Cardiac muscle cell (in vitro differentiated cells and primary cell): Measurements from ENCODE around the gene NOS1. TPM values are rescaled to one million over a fixed set of nuclear protein-coding genes. Genes with fewer than 3 reads are reported as not detected.
"Not testable (repeated sequence)": the region's sequence is repeated elsewhere in the genome, so short reads cannot be mapped to it uniquely, and the experiment has no call there.

Experiments
- DNase-seq, 2 donors: peaks; one replicate each; pipeline versions ENCODE4 v3.0.0 to v3.0.0-alpha.2; 2010 to 2017; ENCODE audit warnings: low read depth in 1 of 2, low spot score in 1 of 2
- H3K27ac ChIP-seq: fragments of 200-600 bp; sonication (generic); 2 replicates; pipeline ENCODE4 v1.5.1; 2016
- H3K27me3 ChIP-seq: fragments of 200-600 bp; sonication (generic); 2 replicates; pipeline ENCODE4 v1.6.0; 2016; ENCODE audit warnings: control low read depth
- H3K36me3 ChIP-seq: fragments of 200-600 bp; sonication (generic); 2 replicates; pipeline ENCODE4 v1.5.1; 2016; ENCODE audit warnings: control low read depth
- H3K4me1 ChIP-seq: fragments of 200-600 bp; sonication (generic); 2 replicates; pipeline ENCODE4 v1.8.1; 2017; ENCODE audit warnings: low read depth, mild to moderate bottlenecking, mixed run types
- H3K4me3 ChIP-seq: fragments of 200-600 bp; sonication (generic); 2 replicates; pipeline ENCODE4 v1.5.1; 2016; ENCODE audit warnings: mild to moderate bottlenecking
- H3K9me3 ChIP-seq: fragments of 200-600 bp; sonication (generic); 2 replicates; pipeline ENCODE4 v1.5.1; 2017; ENCODE audit warnings: low read depth, mild to moderate bottlenecking, control low read depth
- polyA plus RNA-seq: library from polyadenylated mRNA; unstranded; fragments of >200 nt; fragmentation: Nextera tagmentation; extraction: Ambion mirVana; gene quantifications from 2 replicates; pipeline ENCODE4 v1.2.1, GENCODE V29; 2016
- total RNA-seq: library from RNA; depleted of rRNA; stranded (reverse); fragments of >200 nt; gene quantifications from 2 replicates; pipeline ENCODE4 v1.2.3, GENCODE V29; 2016
- TF ChIP-seq, protein P1 (sequence below): IDR thresholded peaks from 2 replicates; pipeline ENCODE4 v1.5.1; 2012; ENCODE audit warnings: low read depth, mild to moderate bottlenecking, low read length

The NOS1 gene
- total and polyA plus RNA-seq, 2 experiments from 2014 or later = not detected

GRCh38 chr12:117202556-117202955, 158.9 kb downstream of the NOS1 start:
- no peaks in the 10 kb centered on the region for H3K4me1 ChIP-seq

DNA sequence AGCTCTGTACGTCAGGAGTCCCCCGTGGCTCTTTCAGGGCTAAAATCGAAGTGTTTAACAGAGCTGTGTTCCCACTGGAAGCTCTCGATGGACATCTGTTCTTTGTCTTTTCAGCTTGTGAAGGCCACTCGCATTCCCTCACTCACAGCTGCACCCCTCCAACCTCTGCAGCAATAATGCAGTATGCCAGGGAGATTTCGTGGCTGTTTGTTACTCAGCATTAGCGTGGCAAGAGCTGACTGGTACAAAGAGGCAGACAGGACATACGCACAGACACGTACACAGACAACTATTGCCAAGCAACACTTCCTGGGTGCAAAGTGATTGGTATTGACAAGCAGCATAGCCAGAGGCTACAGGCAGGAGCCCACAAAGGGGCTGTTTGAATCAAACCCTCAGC, 159.4 kb downstream of the NOS1 start:
- H3K9me3 ChIP-seq = no peaks in the 10 kb centered on the region
- no peaks in the 10 kb centered on the region for H3K27me3 ChIP-seq
- no peaks in the 10 kb centered on the region for H3K36me3 ChIP-seq
- DNase-seq = no peak
- H3K4me1 ChIP-seq = no peaks in the 10 kb centered on the region
- TF ChIP-seq, protein P1, sequence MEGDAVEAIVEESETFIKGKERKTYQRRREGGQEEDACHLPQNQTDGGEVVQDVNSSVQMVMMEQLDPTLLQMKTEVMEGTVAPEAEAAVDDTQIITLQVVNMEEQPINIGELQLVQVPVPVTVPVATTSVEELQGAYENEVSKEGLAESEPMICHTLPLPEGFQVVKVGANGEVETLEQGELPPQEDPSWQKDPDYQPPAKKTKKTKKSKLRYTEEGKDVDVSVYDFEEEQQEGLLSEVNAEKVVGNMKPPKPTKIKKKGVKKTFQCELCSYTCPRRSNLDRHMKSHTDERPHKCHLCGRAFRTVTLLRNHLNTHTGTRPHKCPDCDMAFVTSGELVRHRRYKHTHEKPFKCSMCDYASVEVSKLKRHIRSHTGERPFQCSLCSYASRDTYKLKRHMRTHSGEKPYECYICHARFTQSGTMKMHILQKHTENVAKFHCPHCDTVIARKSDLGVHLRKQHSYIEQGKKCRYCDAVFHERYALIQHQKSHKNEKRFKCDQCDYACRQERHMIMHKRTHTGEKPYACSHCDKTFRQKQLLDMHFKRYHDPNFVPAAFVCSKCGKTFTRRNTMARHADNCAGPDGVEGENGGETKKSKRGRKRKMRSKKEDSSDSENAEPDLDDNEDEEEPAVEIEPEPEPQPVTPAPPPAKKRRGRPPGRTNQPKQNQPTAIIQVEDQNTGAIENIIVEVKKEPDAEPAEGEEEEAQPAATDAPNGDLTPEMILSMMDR = no peak
- no peak overlapping the region for H3K27ac ChIP-seq
- no peak overlapping the region for H3K4me3 ChIP-seq

More at GRCh38 chr12:117202556-117202955, 158.9 kb downstream of the NOS1 start:
- Histone ChIP-seq H3K4me3 (no peak overlapping the region), H3K36me3 (no peaks in the 10 kb centered on the region), H3K27ac (no peak overlapping the region), H3K27me3 (no peaks in the 10 kb centered on the region), H3K9me3 (no peaks in the 10 kb centered on the region)
- TF ChIP-seq, protein P1 = no peak
- DNase-seq = no peak

DNA sequence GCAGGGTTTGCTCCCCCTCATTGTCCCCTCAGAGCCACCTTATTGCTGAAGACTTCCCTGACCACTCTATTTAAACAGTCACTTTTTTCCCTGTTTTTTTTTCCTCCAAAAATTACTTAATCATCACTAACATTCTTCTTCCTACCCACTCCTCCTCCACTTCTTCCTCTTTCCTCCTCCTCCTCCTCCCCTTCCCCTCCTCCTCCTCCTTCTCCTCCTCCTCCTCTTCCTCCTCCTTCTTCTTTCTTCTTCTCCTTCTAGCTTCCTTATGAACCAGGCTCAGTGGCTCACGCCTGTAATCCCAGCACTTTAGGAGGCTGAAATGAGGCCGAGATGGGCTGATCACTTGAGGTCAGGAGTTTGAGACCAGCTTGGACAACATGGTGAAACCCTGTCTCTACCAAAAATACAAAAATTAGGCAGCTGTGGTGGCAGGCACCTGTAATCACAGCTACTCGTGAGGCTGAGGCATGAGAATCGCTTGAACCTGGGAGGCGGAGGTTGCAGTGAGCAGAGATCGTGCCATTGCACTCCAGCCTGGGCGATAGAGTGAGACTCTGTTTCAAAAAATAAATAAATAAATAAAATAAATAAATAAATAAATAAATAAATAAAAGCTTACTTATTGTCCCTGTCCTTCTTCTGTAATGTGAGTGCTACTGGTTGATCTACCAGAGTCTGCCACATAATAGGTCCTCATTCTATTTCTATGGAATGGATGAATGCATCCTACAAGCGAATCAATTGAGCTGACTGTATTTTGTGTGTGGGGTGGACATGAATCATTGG, 161.3 kb downstream of the NOS1 start:
- H3K4me3 ChIP-seq, H3K9me3 ChIP-seq, DNase-seq, H3K36me3 ChIP-seq, H3K27ac ChIP-seq, H3K4me1 ChIP-seq, H3K27me3 ChIP-seq: not testable (repeated sequence)

DNA sequence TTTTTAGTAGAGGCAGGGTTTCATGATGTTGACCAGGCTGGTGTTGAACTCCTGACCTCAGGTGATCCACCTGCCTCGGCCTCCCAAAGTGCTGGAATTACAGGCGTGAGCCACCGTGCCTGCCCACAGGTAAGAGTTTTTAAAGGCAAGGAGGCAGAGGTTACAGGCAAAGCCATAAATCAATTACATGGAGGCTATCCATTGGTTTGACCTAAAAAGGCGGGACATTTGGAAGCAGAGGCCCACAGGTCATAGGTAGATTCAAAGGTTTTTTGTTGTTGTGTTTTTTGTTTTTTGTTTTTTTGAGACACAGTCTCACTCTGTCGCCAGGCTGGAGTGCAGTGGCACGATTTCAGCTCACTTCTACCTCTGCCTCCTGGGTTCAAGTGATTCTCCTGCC, 165.1 kb downstream of the NOS1 start:
- not testable (repeated sequence) for H3K4me3 ChIP-seq, H3K27ac ChIP-seq, H3K4me1 ChIP-seq, H3K36me3 ChIP-seq, DNase-seq, H3K27me3 ChIP-seq, H3K9me3 ChIP-seq

DNA sequence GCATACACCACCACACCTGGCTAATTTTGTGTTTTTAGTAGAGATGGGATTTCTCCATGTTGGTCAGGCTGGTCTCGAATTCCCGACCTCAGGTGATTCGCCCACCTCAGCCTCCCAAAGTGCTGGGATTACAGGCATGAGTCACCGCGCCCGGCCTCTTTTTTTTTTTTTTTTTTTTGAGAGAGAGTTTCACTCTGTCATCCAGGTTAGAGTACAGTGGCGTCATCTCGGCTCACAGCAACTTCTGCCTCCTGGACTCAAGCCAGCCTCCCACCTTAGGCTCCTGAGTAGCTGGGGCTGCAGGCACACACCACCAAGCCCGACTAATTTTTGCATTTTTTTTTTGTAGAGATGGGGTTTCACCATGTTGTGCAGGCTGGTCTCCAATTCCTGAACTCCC, 166.4 kb downstream of the NOS1 start:
- not testable (repeated sequence) for H3K27ac ChIP-seq, H3K9me3 ChIP-seq, H3K27me3 ChIP-seq, H3K4me1 ChIP-seq, DNase-seq, H3K36me3 ChIP-seq, H3K4me3 ChIP-seq

DNA sequence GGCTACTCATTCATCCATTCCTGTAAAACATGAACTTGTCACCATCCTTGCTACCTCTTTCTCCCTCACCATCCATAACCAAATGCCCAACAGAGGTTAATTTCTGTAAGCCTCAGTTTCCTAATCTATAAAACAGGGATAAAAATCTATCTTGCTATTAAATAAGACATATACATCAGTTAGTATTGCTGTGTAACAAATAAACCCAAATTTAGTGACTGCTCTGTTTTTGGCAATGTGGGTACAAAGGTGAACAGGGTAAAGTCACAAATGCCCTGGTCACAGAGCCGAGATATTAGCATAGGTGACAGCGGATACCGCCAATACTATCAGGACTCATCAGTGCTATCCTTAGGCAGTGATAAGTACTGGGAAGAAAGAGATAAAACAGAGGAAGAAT, 167.5 kb downstream of the NOS1 start:
- no peak overlapping the region for H3K27ac ChIP-seq
- H3K4me3 ChIP-seq = no peak overlapping the region
- H3K36me3 ChIP-seq = no peaks in the 10 kb centered on the region
- peaks cover 4% of the 10 kb centered on the region for H3K4me1 ChIP-seq
- no peaks in the 10 kb centered on the region for H3K9me3 ChIP-seq
- TF ChIP-seq, protein P1 = no peak
- H3K27me3 ChIP-seq = no peaks in the 10 kb centered on the region
- no peak for DNase-seq

GRCh38 chr12:117192581-117192980, 168.8 kb downstream of the NOS1 start:
- not testable (repeated sequence) for H3K27ac ChIP-seq, DNase-seq, H3K36me3 ChIP-seq, H3K4me1 ChIP-seq, H3K4me3 ChIP-seq, H3K9me3 ChIP-seq, H3K27me3 ChIP-seq
